ENCODE measurements around the gene LAMA2.

The LAMA2 gene

DNA sequence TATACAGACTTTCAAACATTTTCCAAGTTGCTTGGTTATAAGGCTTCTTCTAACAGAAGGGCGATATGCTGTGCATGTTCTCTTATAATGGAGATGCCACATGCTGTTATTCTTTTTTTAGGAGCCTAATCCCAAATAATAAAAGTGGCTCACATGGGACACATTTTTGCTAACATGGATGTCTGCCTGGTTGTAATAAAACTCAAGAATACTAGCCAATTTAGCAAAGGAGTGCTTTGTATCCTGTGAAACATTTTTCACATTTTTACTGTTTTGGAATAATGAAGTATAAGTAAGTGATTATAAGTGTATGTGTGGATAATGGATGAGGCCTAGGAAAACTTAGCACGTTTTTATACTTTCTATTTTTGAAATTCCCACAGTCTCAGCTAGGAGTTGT, 312.2 kb downstream of the LAMA2 start:
- H3K4me3 ChIP-seq (ENCODE audit: low read length, poor library complexity, severe bottlenecking): no peak overlapping the region
- no peaks in the 10 kb centered on the region for H4K20me1 ChIP-seq (ENCODE audit: insufficient read depth, low read length, poor library complexity, severe bottlenecking)
- H3K27me3 ChIP-seq (ENCODE audit: insufficient read depth, low read length, poor library complexity, severe bottlenecking): no peaks in the 10 kb centered on the region
- no peaks in the 10 kb centered on the region for H3K9me3 ChIP-seq (ENCODE audit: insufficient read depth, low read depth, low read length)
- H2AFZ ChIP-seq (ENCODE audit: low read length): no peak overlapping the region
- H3K4me2 ChIP-seq (ENCODE audit: low read depth, low read length, poor library complexity, severe bottlenecking): no peak overlapping the region
- no peaks in the 10 kb centered on the region for H3F3A ChIP-seq (ENCODE audit: low read depth)
- TF ChIP-seq, protein P1, sequence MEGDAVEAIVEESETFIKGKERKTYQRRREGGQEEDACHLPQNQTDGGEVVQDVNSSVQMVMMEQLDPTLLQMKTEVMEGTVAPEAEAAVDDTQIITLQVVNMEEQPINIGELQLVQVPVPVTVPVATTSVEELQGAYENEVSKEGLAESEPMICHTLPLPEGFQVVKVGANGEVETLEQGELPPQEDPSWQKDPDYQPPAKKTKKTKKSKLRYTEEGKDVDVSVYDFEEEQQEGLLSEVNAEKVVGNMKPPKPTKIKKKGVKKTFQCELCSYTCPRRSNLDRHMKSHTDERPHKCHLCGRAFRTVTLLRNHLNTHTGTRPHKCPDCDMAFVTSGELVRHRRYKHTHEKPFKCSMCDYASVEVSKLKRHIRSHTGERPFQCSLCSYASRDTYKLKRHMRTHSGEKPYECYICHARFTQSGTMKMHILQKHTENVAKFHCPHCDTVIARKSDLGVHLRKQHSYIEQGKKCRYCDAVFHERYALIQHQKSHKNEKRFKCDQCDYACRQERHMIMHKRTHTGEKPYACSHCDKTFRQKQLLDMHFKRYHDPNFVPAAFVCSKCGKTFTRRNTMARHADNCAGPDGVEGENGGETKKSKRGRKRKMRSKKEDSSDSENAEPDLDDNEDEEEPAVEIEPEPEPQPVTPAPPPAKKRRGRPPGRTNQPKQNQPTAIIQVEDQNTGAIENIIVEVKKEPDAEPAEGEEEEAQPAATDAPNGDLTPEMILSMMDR (conservative IDR thresholded peaks at IDR 0.05; ENCODE audit: low read length): no peak
- TF ChIP-seq EZH2phosphoT487 (IDR thresholded peaks at IDR 0.05; ENCODE audit: borderline replicate concordance): no peak
- H3K36me3 ChIP-seq (ENCODE audit: insufficient read depth, low read length): no peaks in the 10 kb centered on the region
- no peaks in the 10 kb centered on the region for H3K4me1 ChIP-seq (ENCODE audit: insufficient read depth, low read length, poor library complexity, severe bottlenecking)
- H3K9ac ChIP-seq (ENCODE audit: low read depth, low read length, poor library complexity, severe bottlenecking): no peak overlapping the region
- H3K79me2 ChIP-seq (ENCODE audit: insufficient read depth, low read length): no peaks in the 10 kb centered on the region
- H3K9me2 ChIP-seq (replicated peaks; ENCODE audit: low read depth, low read length): no peaks in the 10 kb centered on the region

DNA sequence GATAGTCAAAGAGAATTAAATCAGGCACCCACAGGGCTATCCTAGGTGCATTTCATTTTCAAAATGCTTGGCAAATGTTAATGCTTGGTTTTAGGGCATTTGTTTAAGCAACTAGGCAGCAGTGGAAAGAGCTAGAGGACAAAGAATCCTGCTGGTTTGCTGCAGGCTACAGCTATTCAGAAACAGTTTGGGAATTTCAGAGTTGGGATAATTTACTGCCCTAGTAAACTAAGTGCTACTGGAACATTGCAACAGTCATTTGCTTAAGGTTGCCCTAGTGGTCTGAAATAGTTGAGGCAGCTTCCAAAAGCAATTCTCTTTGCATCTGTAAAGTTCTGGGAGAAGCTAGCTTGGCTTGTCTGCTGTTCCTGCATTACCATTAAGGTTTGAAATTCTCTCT, 312.7 kb downstream of the LAMA2 start:
- Histone ChIP-seq H3K4me2 (ENCODE audit: low read depth, low read length, poor library complexity, severe bottlenecking) (no peak overlapping the region), H3K9me3 (ENCODE audit: insufficient read depth, low read depth, low read length) (no peaks in the 10 kb centered on the region), H3F3A (ENCODE audit: low read depth) (no peaks in the 10 kb centered on the region), H3K36me3 (ENCODE audit: insufficient read depth, low read length) (no peaks in the 10 kb centered on the region), H3K27me3 (ENCODE audit: insufficient read depth, low read length, poor library complexity, severe bottlenecking) (no peaks in the 10 kb centered on the region), H3K9me2 (replicated peaks; ENCODE audit: low read depth, low read length) (no peaks in the 10 kb centered on the region), H4K20me1 (ENCODE audit: insufficient read depth, low read length, poor library complexity, severe bottlenecking) (no peaks in the 10 kb centered on the region), H3K4me3 (ENCODE audit: low read length, poor library complexity, severe bottlenecking) (no peak overlapping the region), H2AFZ (ENCODE audit: low read length) (no peak overlapping the region), H3K4me1 (ENCODE audit: insufficient read depth, low read length, poor library complexity, severe bottlenecking) (no peaks in the 10 kb centered on the region), H3K79me2 (ENCODE audit: insufficient read depth, low read length) (no peaks in the 10 kb centered on the region), H3K9ac (ENCODE audit: low read depth, low read length, poor library complexity, severe bottlenecking) (no peak overlapping the region)
- TF ChIP-seq, protein P1 (conservative IDR thresholded peaks at IDR 0.05; ENCODE audit: low read length): no peak
- no peak for TF ChIP-seq EZH2phosphoT487 (IDR thresholded peaks at IDR 0.05; ENCODE audit: borderline replicate concordance)

- H3K79me2 ChIP-seq (ENCODE audit: insufficient read depth, low read length): no peaks in the 10 kb centered on the region
- no peak overlapping the region for H3K4me2 ChIP-seq (ENCODE audit: low read depth, low read length, poor library complexity, severe bottlenecking)
- no peaks in the 10 kb centered on the region for H3K36me3 ChIP-seq (ENCODE audit: insufficient read depth, low read length)
- TF ChIP-seq EZH2phosphoT487 (IDR thresholded peaks at IDR 0.05; ENCODE audit: borderline replicate concordance): no peak
- TF ChIP-seq, protein P1 (conservative IDR thresholded peaks at IDR 0.05; ENCODE audit: low read length): no peak
- no peaks in the 10 kb centered on the region for H3K27me3 ChIP-seq (ENCODE audit: insufficient read depth, low read length, poor library complexity, severe bottlenecking)
- H2AFZ ChIP-seq (ENCODE audit: low read length): no peak overlapping the region
- no peaks in the 10 kb centered on the region for H3K4me1 ChIP-seq (ENCODE audit: insufficient read depth, low read length, poor library complexity, severe bottlenecking)
- H3K9ac ChIP-seq (ENCODE audit: low read depth, low read length, poor library complexity, severe bottlenecking): no peak overlapping the region
- H3K9me2 ChIP-seq (replicated peaks; ENCODE audit: low read depth, low read length): no peaks in the 10 kb centered on the region
- H4K20me1 ChIP-seq (ENCODE audit: insufficient read depth, low read length, poor library complexity, severe bottlenecking): no peaks in the 10 kb centered on the region
- H3K9me3 ChIP-seq (ENCODE audit: insufficient read depth, low read depth, low read length): no peaks in the 10 kb centered on the region
- no peak overlapping the region for H3K4me3 ChIP-seq (ENCODE audit: low read length, poor library complexity, severe bottlenecking)
- no peaks in the 10 kb centered on the region for H3F3A ChIP-seq (ENCODE audit: low read depth)
Measured at GRCh38 chr6:129197154-129197553, 314.2 kb downstream of the LAMA2 start.
